HG03354 (cell line): ENCODE measurements around the gene VAC14.

Experiments
- ATAC-seq: cut with Tn5 transposase; IDR thresholded peaks from one replicate; pipeline ENCODE4 v1.9.1; 2021; ENCODE audit warnings: mild to moderate bottlenecking; ENCODE audit not compliant: unreplicated experiment, poor library complexity, severe bottlenecking

Gene VAC14

GRCh38 chr16:70713342-70713741 is 87.6 kb downstream of the VAC14 start:
- ATAC-seq, result no peak

- ATAC-seq, result no peak
Measured at GRCh38 chr16:70712942-70713341, 88.0 kb downstream of the VAC14 start.

- no peak for ATAC-seq
Measured at GRCh38 chr16:70712359-70712758, 88.6 kb downstream of the VAC14 start.

- ATAC-seq, result no peak
Measured at GRCh38 chr16:70711211-70712031, 89.5 kb downstream of the VAC14 start.

- no peak for ATAC-seq
Measured at GRCh38 chr16:70710422-70711210, 90.3 kb downstream of the VAC14 start.

- ATAC-seq, result no peak
Measured at GRCh38 chr16:70709942-70710341, 91.0 kb downstream of the VAC14 start.

- ATAC-seq, result no peak
Measured at GRCh38 chr16:70709457-70709856, 91.5 kb downstream of the VAC14 start.

- no peak for ATAC-seq
Measured at GRCh38 chr16:70708366-70709246, 92.4 kb downstream of the VAC14 start.

GRCh38 chr16:70706948-70707465 is 94.0 kb downstream of the VAC14 start:
- no peak for ATAC-seq

GRCh38 chr16:70705056-70705455 is 95.9 kb downstream of the VAC14 start:
- ATAC-seq, result no peak

- no peak for ATAC-seq
Measured at GRCh38 chr16:70704586-70704985, 96.4 kb downstream of the VAC14 start.

GRCh38 chr16:70703835-70704381 is 97.0 kb downstream of the VAC14 start:
- no peak for ATAC-seq

GRCh38 chr16:70703041-70703834 is 97.7 kb downstream of the VAC14 start:
- ATAC-seq, result no peak

GRCh38 chr16:70702624-70703023 is 98.3 kb downstream of the VAC14 start:
- no peak for ATAC-seq

- no peak for ATAC-seq
Measured at GRCh38 chr16:70701998-70702397, 99.0 kb downstream of the VAC14 start.

- no peak for ATAC-seq
Measured at GRCh38 chr16:70701596-70701995, 99.4 kb downstream of the VAC14 start.

GRCh38 chr16:70701036-70701435 is 99.9 kb downstream of the VAC14 start:
- ATAC-seq, result no peak

- ATAC-seq, result no peak
Measured at GRCh38 chr16:70700101-70701020, 100.6 kb downstream of the VAC14 start.
